Neural progenitor cell (in vitro differentiated cells): ENCODE data around the gene RPL9. TPM values are rescaled to one million over a fixed set of nuclear protein-coding genes. Genes with fewer than 3 reads are reported as not detected.
A peak's percentile ranks its signal among the peaks of the same experiment; 100 is the strongest.

Experiments
- DNase-seq: peaks from one replicate; pipeline ENCODE4 v3.0.0-alpha.2; 2016; ENCODE audit warnings: low spot score
- H2AFZ ChIP-seq: fragments of 200-600 bp; sonication (generic); replicated peaks from 2 replicates; pipeline ENCODE4 v1.6.1; 2016; ENCODE audit warnings: antibody characterized with exemption
- H3F3A ChIP-seq: fragments of 200-600 bp; sonication (generic); 2 replicates; pipeline ENCODE4 v1.6.1; 2016; ENCODE audit warnings: antibody characterized with exemption, low read depth
- H3K27ac ChIP-seq: fragments of 200-600 bp; sonication (generic); 2 replicates; pipeline ENCODE4 v1.5.1; 2016; ENCODE audit warnings: mild to moderate bottlenecking
- H3K27me3 ChIP-seq: fragments of 200-600 bp; sonication (generic); 2 replicates; pipeline ENCODE4 v1.6.1; 2016; ENCODE audit warnings: mild to moderate bottlenecking, moderate library complexity
- H3K36me3 ChIP-seq: fragments of 200-600 bp; sonication (generic); 2 replicates; pipeline ENCODE4 v1.5.1; 2016
- H3K4me1 ChIP-seq: fragments of 200-600 bp; sonication (generic); 2 replicates; pipeline ENCODE4 v1.6.1; 2016; ENCODE audit warnings: mixed run types
- H3K4me2 ChIP-seq: fragments of 200-600 bp; sonication (generic); 2 replicates; pipeline ENCODE4 v1.6.1; 2016
- H3K4me3 ChIP-seq: fragments of 200-600 bp; sonication (generic); 2 replicates; pipeline ENCODE4 v1.5.1; 2016
- H3K79me2 ChIP-seq: fragments of 200-600 bp; sonication (generic); 2 replicates; pipeline ENCODE4 v1.6.1; 2016; ENCODE audit warnings: low read depth
- H3K9ac ChIP-seq: fragments of 200-600 bp; sonication (generic); 2 replicates; pipeline ENCODE4 v1.6.1; 2016
- H3K9me3 ChIP-seq: fragments of 200-600 bp; sonication (generic); 2 replicates; pipeline ENCODE4 v1.5.1; 2016; ENCODE audit warnings: low read depth
- H4K20me1 ChIP-seq: fragments of 200-600 bp; sonication (generic); 2 replicates; pipeline ENCODE4 v1.6.1; 2016; ENCODE audit warnings: low read depth
- H3K27ac Mint-ChIP-seq: 3 replicates; pipeline ENCODE4 v1.8.0; 2021; ENCODE audit warnings: mixed read lengths
- H3K27me3 Mint-ChIP-seq: 2 replicates; pipeline ENCODE4 v1.8.0; 2022; ENCODE audit warnings: low read depth, mild to moderate bottlenecking, inconsistent platforms, moderate library complexity, mixed read lengths; ENCODE audit not compliant: insufficient read depth
- H3K36me3 Mint-ChIP-seq: 3 replicates; pipeline ENCODE4 v1.8.0; 2021; ENCODE audit warnings: mixed read lengths
- H3K4me1 Mint-ChIP-seq: 3 replicates; pipeline ENCODE4 v1.8.0; 2021; ENCODE audit warnings: mixed read lengths
- H3K4me3 Mint-ChIP-seq: 3 replicates; pipeline ENCODE4 v1.8.0; 2021; ENCODE audit warnings: mild to moderate bottlenecking, moderate library complexity, mixed read lengths
- H3K9me3 Mint-ChIP-seq: 3 replicates; pipeline ENCODE4 v1.8.0; 2020; ENCODE audit warnings: mixed read lengths
- CTCF ChIP-seq: fragments of 200-600 bp; sonication (generic); IDR thresholded peaks from 2 replicates; pipeline ENCODE4 v1.5.1; 2017; ENCODE audit warnings: antibody characterized with exemption, mild to moderate bottlenecking
- EZH2 ChIP-seq: fragments of 200-600 bp; sonication (generic); IDR thresholded peaks from 2 replicates; pipeline ENCODE4 v1.6.1; 2017; ENCODE audit warnings: antibody characterized with exemption, mild to moderate bottlenecking, moderate library complexity
- EZH2phosphoT487 ChIP-seq: fragments of 200-600 bp; sonication (generic); IDR thresholded peaks from 2 replicates; pipeline ENCODE4 v1.6.1; 2017; ENCODE audit warnings: antibody characterized with exemption
- total RNA-seq: library from RNA; depleted of rRNA; stranded (reverse); fragments of >200 nt; gene quantifications from 2 replicates; pipeline ENCODE4 v1.2.3, GENCODE V29; 2015; ENCODE audit warnings: low replicate concordance

RPL9 gene
- total RNA-seq, 1 donor from 2014 or later: 6,671 TPM

GRCh38 chr4:39502019-39502663 lies 43.4 kb upstream of the RPL9 start:
- TF ChIP-seq CTCF: no peak
- TF ChIP-seq EZH2phosphoT487: no peak
- no peak for TF ChIP-seq EZH2
- Histone ChIP-seq H3K27me3 (no peaks in the 10 kb centered on the region), H3K27ac (no peak overlapping the region), H3K4me2 (no peak overlapping the region), H4K20me1 (no peaks in the 10 kb centered on the region), H2AFZ (no peak overlapping the region), H3K79me2 (no peaks in the 10 kb centered on the region), H3K4me1 (no peaks in the 10 kb centered on the region), H3F3A (peaks cover 39% of the 10 kb centered on the region), H3K4me3 (no peak overlapping the region), H3K36me3 (peaks cover 36% of the 10 kb centered on the region), H3K9ac (no peak overlapping the region), H3K9me3 (no peaks in the 10 kb centered on the region)
- peaks cover 28% of the 10 kb centered on the region for H3K36me3 Mint-ChIP-seq
- H3K27ac Mint-ChIP-seq: no peak overlapping the region
- H3K4me3 Mint-ChIP-seq: no peak overlapping the region
- H3K27me3 Mint-ChIP-seq: peaks cover 2% of the 10 kb centered on the region
- no peaks in the 10 kb centered on the region for H3K4me1 Mint-ChIP-seq
- H3K9me3 Mint-ChIP-seq: no peaks in the 10 kb centered on the region
- DNase-seq: no peak

GRCh38 chr4:39498727-39499020 lies 40.0 kb upstream of the RPL9 start:
- Histone ChIP-seq H3K36me3 (peaks cover 17% of the 10 kb centered on the region), H2AFZ (no peak overlapping the region), H3K27ac (no peak overlapping the region), H3K4me2 (no peak overlapping the region), H3K9ac (no peak overlapping the region), H4K20me1 (no peaks in the 10 kb centered on the region), H3K27me3 (no peaks in the 10 kb centered on the region), H3K4me3 (no peak overlapping the region), H3K9me3 (no peaks in the 10 kb centered on the region), H3K4me1 (no peaks in the 10 kb centered on the region), H3F3A (peaks cover 30% of the 10 kb centered on the region), H3K79me2 (no peaks in the 10 kb centered on the region)
- no peak overlapping the region for H3K27ac Mint-ChIP-seq
- no peak overlapping the region for H3K4me3 Mint-ChIP-seq
- TF ChIP-seq CTCF (no peak), EZH2phosphoT487 (no peak), EZH2 (no peak)
- no peaks in the 10 kb centered on the region for H3K9me3 Mint-ChIP-seq
- no peak for DNase-seq
- peaks cover 18% of the 10 kb centered on the region for H3K36me3 Mint-ChIP-seq
- H3K27me3 Mint-ChIP-seq: peaks cover 4% of the 10 kb centered on the region
- no peaks in the 10 kb centered on the region for H3K4me1 Mint-ChIP-seq

GRCh38 chr4:39497909-39498726 lies 39.4 kb upstream of the RPL9 start:
- Mint-ChIP-seq H3K4me3 (no peak overlapping the region), H3K9me3 (no peaks in the 10 kb centered on the region), H3K4me1 (no peaks in the 10 kb centered on the region), H3K36me3 (peaks cover 13% of the 10 kb centered on the region), H3K27ac (no peak overlapping the region), H3K27me3 (peaks cover 4% of the 10 kb centered on the region)
- TF ChIP-seq CTCF (no peak), EZH2phosphoT487 (no peak)
- no peaks in the 10 kb centered on the region for H4K20me1 ChIP-seq
- H3K4me2 ChIP-seq: no peak overlapping the region
- no peaks in the 10 kb centered on the region for H3K27me3 ChIP-seq
- H3K9ac ChIP-seq: no peak overlapping the region
- no peaks in the 10 kb centered on the region for H3K9me3 ChIP-seq
- H3K4me3 ChIP-seq: no peak overlapping the region
- DNase-seq: no peak
- peaks cover 13% of the 10 kb centered on the region for H3K36me3 ChIP-seq
- no peaks in the 10 kb centered on the region for H3K4me1 ChIP-seq
- H2AFZ ChIP-seq: no peak overlapping the region
- peak overlapping the region; percentile 5 for H3K27ac ChIP-seq
- H3K79me2 ChIP-seq: no peaks in the 10 kb centered on the region
- peaks cover 30% of the 10 kb centered on the region for H3F3A ChIP-seq
